Prostate gland (tissue), 2 donors: ENCODE results near the gene DSCAM. TPM values are rescaled to one million over a fixed set of nuclear protein-coding genes. Genes with fewer than 3 reads are reported as not detected.

Source experiments
- DNase-seq: peaks from one replicate; pipeline ENCODE4 v3.0.0-alpha.2; 2019; ENCODE audit warnings: low spot score
- H3K27ac ChIP-seq, 2 donors: fragments of 200-600 bp; sonication (generic); 2 replicates each; pipeline ENCODE4 v1.5.1; 2017 to 2019
- H3K27me3 ChIP-seq: fragments of 200-600 bp; sonication (generic); replicated peaks from 2 replicates; pipeline ENCODE4 v1.5.1; 2019; ENCODE audit not compliant: insufficient read depth
- H3K36me3 ChIP-seq, 2 donors: fragments of 200-600 bp; sonication (generic); 1 replicate in 1 of 2; 2 replicates in 1 of 2; pipeline versions ENCODE4 v1.5.1 to v1.8.1; 2017 to 2019
- H3K4me1 ChIP-seq: fragments of 200-600 bp; sonication (generic); replicated peaks from 2 replicates; pipeline ENCODE4 v1.5.1; 2019
- H3K4me3 ChIP-seq, 2 donors: fragments of 200-600 bp; sonication (generic); 2 replicates each; pipeline ENCODE4 v1.5.1; 2017 to 2019
- H3K9me3 ChIP-seq: fragments of 200-600 bp; sonication (generic); 2 replicates; pipeline ENCODE4 v1.5.1; 2017
- CTCF ChIP-seq, 4 experiments: fragments of 200-600 bp in 2 of 4; fragments of 450-650 bp in 2 of 4; sonication (generic) in 2 of 4; IDR thresholded peaks; 1 replicate in 3 of 4; 2 replicates in 1 of 4; pipeline ENCODE4 v1.5.1; 2016 to 2019; ENCODE audit warnings: antibody characterized with exemption in 4 of 4, mild to moderate bottlenecking in 2 of 4, moderate library complexity in 2 of 4
- POLR2A ChIP-seq: fragments of 450-650 bp; IDR thresholded peaks from one replicate; pipeline ENCODE4 v1.6.1; 2016; ENCODE audit warnings: antibody characterized with exemption, mild to moderate bottlenecking
- POLR2AphosphoS5 ChIP-seq: sonication (generic); formaldehyde crosslinking; IDR thresholded peaks from one replicate; pipeline ENCODE4 v1.6.1; 2017; ENCODE audit warnings: antibody characterized with exemption
- WGBS: methylation state at CpG from one replicate; pipeline ENCODE4 v1.1.5; 2018; 5-methylcytosine and 5-hydroxymethylcytosine counted together
- intact Hi-C: fragments of 100-400 bp; cut with DNase I; formaldehyde crosslinking; loops from one replicate; pipeline ENCODE4 v1.14.2; 2022
- total RNA-seq, 2 donors: library from RNA; depleted of rRNA; stranded (reverse); fragments of >200 nt; gene quantifications; one replicate each; pipeline ENCODE4 v1.1.0, GENCODE V29; 2016

DSCAM gene
- total RNA-seq, 2 donors from 2014 or later: under 0.01 to 1.6 TPM

GRCh38 chr21:40408561-40408960, 438.4 kb downstream of the DSCAM start:
- Histone ChIP-seq H3K4me1 (peaks cover 3% of the 10 kb centered on the region), H3K27ac (no peak overlapping the region), H3K27me3 (no peaks in the 10 kb centered on the region), H3K4me3 (no peak overlapping the region), H3K36me3 (no peaks in the 10 kb centered on the region), H3K9me3 (no peaks in the 10 kb centered on the region)
- DNase-seq: no peak
- intact Hi-C loops: no loop called here
- TF ChIP-seq POLR2AphosphoS5: no peak
- no peak for TF ChIP-seq CTCF (IDR thresholded peaks at IDR 0.05)
- no peak for TF ChIP-seq POLR2A
- WGBS: 76% methylated on average over 5 of the region's 5 CpGs

GRCh38 chr21:40404396-40404800, 442.6 kb downstream of the DSCAM start:
- Histone ChIP-seq H3K36me3 (no peaks in the 10 kb centered on the region), H3K9me3 (no peaks in the 10 kb centered on the region), H3K27ac (no peak overlapping the region), H3K4me3 (no peak overlapping the region), H3K4me1 (peaks cover 3% of the 10 kb centered on the region), H3K27me3 (no peaks in the 10 kb centered on the region)
- TF ChIP-seq POLR2AphosphoS5 (no peak), POLR2A (no peak), CTCF (IDR thresholded peaks at IDR 0.05) (no peak)
- DNase-seq: no peak
- WGBS: 27% methylated on average over 3 of the region's 3 CpGs
- intact Hi-C loops: no loop called here

- H3K4me3 ChIP-seq: no peak overlapping the region
- no peak for TF ChIP-seq POLR2AphosphoS5
- no peak for TF ChIP-seq CTCF (IDR thresholded peaks at IDR 0.05)
- no peak for TF ChIP-seq POLR2A
- H3K9me3 ChIP-seq: no peaks in the 10 kb centered on the region
- intact Hi-C loops: no loop called here
- H3K4me1 ChIP-seq: peaks cover 3% of the 10 kb centered on the region
- no peak for DNase-seq
- no peaks in the 10 kb centered on the region for H3K36me3 ChIP-seq
- H3K27me3 ChIP-seq: no peaks in the 10 kb centered on the region
- H3K27ac ChIP-seq: no peak overlapping the region
- 79% methylated on average over 2 of the region's 2 CpGs for WGBS
Observed at GRCh38 chr21:40402884-40403582, 443.9 kb downstream of the DSCAM start.

GRCh38 chr21:40395732-40396131, 451.2 kb downstream of the DSCAM start:
- Histone ChIP-seq H3K27ac (no peak overlapping the region), H3K9me3 (no peaks in the 10 kb centered on the region), H3K36me3 (no peaks in the 10 kb centered on the region), H3K4me1 (no peaks in the 10 kb centered on the region), H3K4me3 (no peak overlapping the region), H3K27me3 (no peaks in the 10 kb centered on the region)
- 74% methylated on average over 7 of the region's 7 CpGs for WGBS
- intact Hi-C loops: no loop called here
- no peak for DNase-seq
- TF ChIP-seq CTCF (IDR thresholded peaks at IDR 0.05) (no peak), POLR2AphosphoS5 (no peak), POLR2A (no peak)

- Histone ChIP-seq H3K4me1 (no peaks in the 10 kb centered on the region), H3K27ac (no peak overlapping the region), H3K4me3 (no peak overlapping the region), H3K9me3 (no peaks in the 10 kb centered on the region), H3K27me3 (no peaks in the 10 kb centered on the region), H3K36me3 (no peaks in the 10 kb centered on the region)
- WGBS: 72% methylated on average over 5 of the region's 5 CpGs
- TF ChIP-seq POLR2A (no peak), POLR2AphosphoS5 (no peak), CTCF (IDR thresholded peaks at IDR 0.05) (no peak)
- intact Hi-C loops: no loop called here
- no peak for DNase-seq
Observed at GRCh38 chr21:40393066-40393465, 453.9 kb downstream of the DSCAM start.
